GM18520 (cell line): ENCODE results near the gene USP36.

ENCODE experiments used
- ATAC-seq: cut with Tn5 transposase; IDR thresholded peaks from one replicate; pipeline ENCODE4 v1.9.1; 2021; ENCODE audit not compliant: unreplicated experiment

USP36 gene

GRCh38 chr17:78746263-78746948, 94.2 kb downstream of the USP36 start:
- no peak for ATAC-seq
